ENCODE measurements around the gene DDX6.
A peak's percentile ranks its signal among the peaks of the same experiment; 100 is the strongest.
"Not testable (repeated sequence)": the region's sequence is repeated elsewhere in the genome, so short reads cannot be mapped to it uniquely, and the experiment has no call there.

DDX6 gene

DNA sequence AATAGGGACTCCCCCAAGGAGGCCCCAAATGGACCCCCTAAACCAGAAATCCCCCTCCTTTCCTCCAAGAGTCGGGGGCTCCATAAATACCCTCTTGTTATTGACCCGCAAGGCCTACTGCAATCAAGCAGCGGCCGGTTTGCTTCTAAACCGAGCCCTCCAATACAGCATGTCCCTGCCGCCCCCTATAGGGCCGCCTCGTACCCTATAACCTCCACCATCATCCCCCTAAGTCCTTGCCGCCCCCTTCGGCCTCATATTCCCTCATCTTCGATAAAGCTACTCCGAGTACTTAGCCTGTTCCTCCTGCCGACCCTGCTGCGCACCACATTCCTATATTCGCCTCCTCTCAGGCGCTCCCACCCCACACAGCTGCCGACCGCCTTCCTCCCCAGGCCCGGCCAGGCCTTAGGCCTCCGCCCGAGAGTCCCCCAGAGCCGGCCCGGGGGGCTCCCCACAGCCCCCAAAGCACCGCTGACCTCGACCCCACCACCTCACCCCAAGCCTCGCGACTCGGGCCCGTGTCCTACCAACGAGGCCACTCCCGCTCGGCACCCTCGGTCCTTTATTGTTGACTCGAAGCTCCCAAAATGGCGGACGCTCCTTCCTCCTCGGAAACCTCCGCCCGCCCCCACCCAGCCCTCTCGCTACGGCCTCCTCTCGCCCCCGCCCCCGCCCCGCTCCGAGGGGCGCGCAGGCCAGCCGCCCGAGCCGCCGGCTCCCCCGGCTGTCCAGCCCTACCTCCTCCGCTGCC is 430 bp downstream of the DDX6 start:
- peak; percentile 59 for DNase-seq

DNA sequence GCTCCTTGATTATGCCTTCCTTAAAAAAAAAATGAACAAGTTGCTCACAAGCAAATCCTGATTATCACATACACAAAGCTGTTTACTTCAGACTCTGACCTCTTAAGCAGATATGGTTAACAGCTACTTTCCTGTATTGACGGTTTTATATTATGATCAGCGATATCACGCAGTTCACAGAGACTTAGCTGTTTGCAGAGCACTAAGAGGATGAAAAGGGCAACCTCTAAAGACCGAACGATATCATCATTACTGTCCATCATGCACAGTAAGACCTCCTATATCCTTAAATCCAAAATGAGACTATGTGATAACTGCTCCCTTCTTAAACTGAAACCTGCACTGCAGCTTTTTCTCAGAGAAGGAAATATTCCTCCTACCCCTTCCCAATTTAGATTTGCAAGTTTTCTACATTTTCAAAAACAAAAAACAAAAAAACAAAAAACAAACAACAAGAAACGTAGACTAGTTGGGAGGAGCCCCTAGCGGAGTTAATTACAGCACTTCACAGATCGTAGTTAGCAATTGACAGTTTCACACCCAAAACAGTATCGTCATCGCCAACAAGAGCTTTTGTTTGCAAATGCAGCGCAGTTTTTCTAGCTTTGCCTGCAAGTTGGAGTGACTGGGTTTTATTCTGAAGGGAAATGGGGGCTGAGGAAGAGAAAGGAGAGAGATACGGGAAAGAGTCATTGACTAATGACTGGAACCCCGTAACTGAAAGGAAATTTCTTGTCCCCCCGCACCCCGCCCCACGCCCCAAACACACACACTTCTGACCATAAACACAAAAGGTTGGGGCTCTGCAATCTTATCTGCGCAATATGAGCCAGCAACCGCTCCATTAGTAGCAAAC is 1.2 kb downstream of the DDX6 start:
- DNase-seq: peak; percentile 41

- DNase-seq: no peak
Measured at GRCh38 chr11:118786657-118787056, 4.3 kb downstream of the DDX6 start.

DNA sequence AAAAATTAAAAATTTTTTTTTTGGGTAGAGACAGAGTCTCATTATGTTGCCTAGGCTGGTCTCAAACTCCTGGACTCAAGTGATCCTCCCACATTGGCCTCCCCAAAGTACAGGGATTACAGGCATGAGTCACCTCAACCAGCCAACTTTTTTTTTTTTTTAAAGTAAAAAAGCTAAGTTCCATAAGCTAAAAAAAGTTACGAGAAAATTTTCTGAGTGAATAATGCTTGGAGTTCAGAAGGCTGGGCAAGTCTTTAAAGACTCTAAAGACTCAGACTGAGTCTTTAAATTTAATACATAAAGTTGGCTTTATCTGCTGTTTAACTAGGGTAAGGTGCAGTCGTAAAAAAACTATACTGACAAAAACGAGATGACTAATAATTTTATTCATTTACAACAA is 5.6 kb downstream of the DDX6 start:
- DNase-seq: peak; percentile 24

DNA sequence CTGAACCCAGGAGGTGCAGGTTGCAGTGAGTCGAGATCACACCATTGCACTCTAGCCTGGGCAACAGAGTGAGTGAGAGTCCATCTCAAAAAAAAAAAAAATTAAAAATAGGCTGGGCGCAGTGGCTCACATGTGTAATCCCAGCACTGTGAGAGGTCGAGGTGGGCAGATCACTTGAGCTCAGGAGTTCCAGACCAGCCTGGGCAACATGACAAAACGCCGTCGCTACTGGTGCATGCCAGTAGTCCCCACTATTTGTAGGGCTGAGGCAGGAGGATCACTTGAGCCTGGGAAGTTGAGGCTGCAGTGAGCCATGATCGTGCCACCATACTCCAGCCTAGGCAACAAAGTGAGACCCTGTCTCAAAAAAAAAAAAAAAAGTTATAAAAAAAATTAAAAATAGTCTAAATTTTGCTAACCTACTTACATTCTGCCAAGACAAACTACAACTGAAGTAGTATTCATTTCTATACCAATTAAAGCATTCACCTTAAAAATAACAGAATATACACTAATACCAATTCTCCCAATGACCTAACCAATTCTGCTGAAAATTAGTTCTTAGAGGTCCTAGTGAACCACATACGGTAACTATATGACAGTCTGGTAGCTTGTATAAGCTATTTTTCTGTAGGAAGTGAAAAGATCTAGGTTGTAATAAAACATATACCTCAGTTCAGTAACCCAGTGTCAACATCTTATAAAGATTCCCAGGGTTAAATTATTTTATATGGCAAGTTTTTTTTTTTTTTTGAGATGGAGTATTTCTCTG is 7.1 kb downstream of the DDX6 start:
- DNase-seq: no peak

DNA sequence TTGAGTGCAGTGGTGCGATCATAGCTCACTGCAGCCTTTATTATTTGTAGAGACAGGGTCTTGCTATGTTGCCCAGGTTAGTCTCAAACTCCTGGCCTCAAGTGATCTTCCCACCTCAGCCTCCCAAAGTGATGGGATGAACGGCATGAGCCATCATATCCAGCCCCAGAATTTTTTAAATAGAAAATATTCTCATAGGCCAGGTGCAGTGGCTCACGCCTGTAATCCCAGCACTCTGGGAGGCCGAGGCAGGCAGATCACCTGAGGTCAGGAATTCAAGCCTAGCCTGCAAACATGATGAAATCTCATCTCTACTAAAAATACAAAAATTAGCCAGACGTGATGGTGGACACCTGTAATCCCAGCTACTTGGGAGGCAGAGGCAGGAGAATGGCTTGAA is 7.6 kb downstream of the DDX6 start:
- not testable (repeated sequence) for DNase-seq

DNA sequence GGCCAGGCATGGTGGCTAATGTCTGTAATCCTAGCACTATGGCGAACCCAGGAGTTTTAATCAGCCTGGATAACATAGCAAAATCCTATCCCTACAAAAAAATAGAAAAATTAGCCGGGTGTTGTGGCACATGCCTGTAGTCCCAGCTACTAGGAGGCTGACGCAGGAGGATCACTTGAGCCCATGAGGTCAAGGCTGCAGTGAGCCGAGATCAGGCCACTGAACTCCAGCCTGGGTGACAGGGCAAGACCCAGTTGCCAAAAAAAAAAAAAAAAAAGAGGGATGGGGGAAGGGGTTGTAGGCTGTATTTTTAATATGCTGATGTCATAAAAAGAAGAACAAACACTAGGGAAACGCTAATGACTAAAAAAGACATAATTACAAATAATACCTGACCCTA is 12.1 kb downstream of the DDX6 start:
- no peak for DNase-seq

GRCh38 chr11:118774032-118774431 is 16.9 kb downstream of the DDX6 start:
- DNase-seq: no peak

DNA sequence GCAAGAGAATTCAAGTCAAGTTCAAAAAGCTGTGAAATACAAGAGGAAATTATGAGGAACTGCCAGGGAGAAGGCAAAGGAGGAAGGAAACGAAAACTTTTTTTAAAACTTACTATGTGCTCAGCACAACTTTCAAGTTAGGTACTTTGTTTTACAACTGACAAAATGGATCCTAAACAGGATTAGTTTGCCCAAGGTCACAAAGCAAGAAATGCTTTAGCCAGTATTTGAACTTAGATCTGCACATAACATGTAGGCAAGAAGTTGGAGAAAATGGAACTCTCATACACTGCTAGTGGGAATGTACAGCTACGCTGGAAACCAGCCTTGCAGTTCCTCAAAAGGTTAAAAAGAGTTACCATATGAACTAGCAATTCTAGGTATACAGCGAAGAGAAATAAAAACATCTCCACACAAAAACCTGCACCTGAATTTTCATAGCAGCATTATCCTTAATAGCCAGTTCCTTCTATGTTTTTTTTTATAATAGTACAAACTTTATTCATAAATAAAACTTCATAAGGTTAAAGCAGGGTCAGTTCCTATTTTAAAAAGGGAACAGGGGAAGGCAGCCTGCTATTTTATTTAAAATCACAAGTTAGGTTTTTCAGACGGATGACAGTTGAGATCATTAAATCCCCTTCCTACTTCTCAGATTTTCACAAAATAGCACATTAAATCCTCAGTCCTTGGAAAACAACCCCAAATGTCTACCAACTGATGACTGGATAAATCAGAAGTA is 19.2 kb downstream of the DDX6 start:
- DNase-seq: no peak

GRCh38 chr11:118768690-118769089 is 22.3 kb downstream of the DDX6 start:
- no peak for DNase-seq

- DNase-seq: no peak
Measured at GRCh38 chr11:118766035-118766434, 24.9 kb downstream of the DDX6 start.

DNA sequence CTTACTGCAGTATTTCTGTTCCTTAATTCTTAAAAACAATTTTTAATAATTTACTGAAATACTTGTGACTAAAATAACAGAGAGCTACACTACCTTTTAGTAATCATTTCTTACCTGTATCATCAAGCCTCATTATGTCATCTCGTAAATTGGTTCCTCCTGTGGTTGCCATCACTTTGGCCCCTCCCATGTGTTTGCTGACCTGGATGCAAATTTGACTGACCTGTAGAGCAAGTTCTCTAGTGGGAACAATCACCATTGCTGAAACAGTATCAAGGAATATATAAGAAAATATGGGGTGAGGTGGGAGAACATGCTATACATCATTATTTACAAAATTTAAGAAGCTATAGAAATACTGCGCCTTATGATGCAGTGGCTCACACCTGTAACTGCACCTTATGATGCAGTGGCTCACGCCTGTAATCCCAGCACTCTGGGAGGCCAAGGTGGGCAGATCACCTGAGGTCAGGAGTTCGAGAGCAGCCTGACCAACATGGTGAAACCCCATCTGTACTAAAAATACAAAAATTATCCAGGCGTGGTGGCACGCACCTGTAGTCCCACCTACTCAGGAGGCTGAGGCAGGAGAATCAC is 25.8 kb downstream of the DDX6 start:
- not testable (repeated sequence) for DNase-seq

GRCh38 chr11:118763041-118763440 is 27.9 kb downstream of the DDX6 start:
- no peak for DNase-seq

DNA sequence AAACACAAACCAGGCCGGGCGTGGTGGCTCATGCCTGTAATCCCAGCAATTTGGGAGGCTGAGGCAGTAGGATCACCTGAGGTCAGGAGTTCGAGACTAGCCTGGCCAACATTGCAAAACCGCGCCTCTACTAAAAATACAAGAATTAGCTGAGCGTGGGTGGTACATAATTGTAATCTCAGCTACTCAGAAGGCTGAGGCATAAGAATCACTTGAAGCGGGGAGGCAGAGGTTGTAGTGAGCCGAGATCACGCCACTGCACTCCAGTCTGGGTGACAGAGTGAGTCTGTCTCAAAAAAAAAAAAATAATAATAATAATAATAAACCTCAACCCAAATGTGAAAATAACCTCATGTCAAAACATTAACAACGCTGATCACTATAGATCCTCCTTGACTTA is 29.0 kb downstream of the DDX6 start:
- DNase-seq: not testable (repeated sequence)

- no peak for DNase-seq
Measured at GRCh38 chr11:118757876-118758399, 33.0 kb downstream of the DDX6 start.

DNA sequence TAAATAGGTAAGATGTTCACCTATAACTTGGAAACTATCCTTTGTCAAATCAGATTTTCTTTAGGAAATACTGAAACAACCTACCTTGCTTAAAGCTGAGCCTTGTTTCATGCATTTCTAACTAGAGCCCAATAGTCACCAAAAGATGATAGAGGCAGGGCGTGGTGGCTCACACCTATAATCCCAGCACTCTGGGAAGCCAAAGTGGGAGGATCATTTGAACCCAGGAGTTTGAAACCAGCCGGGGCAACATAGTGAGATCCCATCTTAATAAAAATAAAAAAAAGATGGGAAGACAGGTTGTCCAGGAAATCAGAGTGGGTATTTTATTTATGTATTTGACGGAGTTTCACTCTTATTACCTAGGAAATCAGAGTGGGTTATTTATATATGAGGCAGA is 38.3 kb downstream of the DDX6 start:
- DNase-seq: no peak

GRCh38 chr11:118749429-118749828 is 41.5 kb downstream of the DDX6 start:
- DNase-seq: no peak

DNA sequence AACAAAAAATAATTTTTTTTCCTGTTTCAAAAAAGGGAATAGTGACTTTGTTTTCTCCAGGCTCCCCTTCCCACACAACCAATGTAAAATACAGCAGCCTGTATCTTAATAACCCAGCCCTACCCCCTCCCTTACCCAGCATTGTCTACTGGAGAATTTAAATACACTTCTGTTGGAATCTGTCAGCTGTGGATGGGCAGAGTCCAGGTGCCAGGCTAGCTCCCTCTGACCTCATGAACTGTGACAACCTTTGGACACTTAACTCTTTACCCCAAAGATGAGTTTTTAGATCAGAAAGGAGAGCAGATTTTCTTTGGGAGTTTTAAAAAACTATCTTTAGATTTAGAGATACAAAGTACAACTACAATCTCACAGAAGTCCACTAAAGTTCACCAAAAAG is 42.9 kb downstream of the DDX6 start:
- no peak for DNase-seq

- no peak for DNase-seq
Measured at GRCh38 chr11:118746988-118747585, 43.9 kb downstream of the DDX6 start.

DNA sequence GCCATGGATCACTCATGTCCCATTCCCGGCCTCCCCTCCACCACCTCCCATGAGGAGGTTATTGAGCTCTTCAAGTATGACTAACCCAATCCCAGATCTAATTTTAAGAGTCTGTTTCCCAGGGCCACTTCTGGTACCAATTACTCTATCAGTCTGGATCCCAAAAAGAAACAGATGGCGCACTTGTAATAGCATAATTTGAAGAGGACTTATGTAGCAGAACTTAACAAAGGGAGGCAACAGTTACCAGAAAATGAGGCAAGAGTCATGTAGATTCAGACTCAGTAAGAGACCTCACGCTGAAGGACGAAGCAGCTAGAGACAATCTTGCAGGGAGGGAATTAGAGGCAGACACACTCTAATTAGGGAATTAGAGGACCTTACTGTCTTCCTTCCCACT is 46.9 kb downstream of the DDX6 start:
- DNase-seq: no peak

GRCh38 chr11:118742304-118742703 is 48.7 kb downstream of the DDX6 start:
- DNase-seq: no peak

DNA sequence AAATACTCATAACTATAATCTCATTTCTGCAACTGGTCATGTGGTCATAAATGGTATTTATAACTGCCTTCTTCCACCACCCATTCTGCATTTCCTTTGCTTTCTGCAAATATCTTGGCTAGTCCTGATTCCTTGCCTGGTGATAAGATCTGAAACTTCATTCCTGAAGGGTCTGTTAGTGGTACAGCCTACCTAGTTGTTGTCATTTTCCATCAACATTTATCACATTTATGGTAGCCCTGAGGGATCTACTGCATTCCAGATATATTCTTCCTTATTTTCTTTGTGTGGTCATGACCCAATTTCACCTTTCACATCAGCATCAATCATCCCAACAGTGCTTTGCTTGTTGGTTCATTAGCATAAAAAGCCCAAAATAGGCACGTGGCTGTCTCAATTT is 50.1 kb downstream of the DDX6 start:
- DNase-seq: no peak
